Aorta (tissue), 5 donors: ENCODE results near the gene PPM1A. TPM values are rescaled to one million over a fixed set of nuclear protein-coding genes. Genes with fewer than 3 reads are reported as not detected.

Experiments used
- ATAC-seq: fragments of 200-7000 bp; cut with Tn5 transposase; one replicate; pipeline ENCODE4 v1.9.1; 2022; ENCODE audit warnings: moderate library complexity; ENCODE audit not compliant: low FRiP score
- DNase-seq, 2 donors: peaks; one replicate each; pipeline ENCODE4 v3.0.0-alpha.2; 2020
- H3K27ac ChIP-seq, 2 donors: one replicate each; pipeline ENCODE4 v1.5.1; 2013; ENCODE audit warnings: low read length in 2 of 2, mild to moderate bottlenecking in 2 of 2, moderate library complexity in 2 of 2, control low read depth in 1 of 2, inconsistent platforms in 1 of 2, low read depth in 1 of 2
- H3K27me3 ChIP-seq, 2 donors: one replicate each; pipeline ENCODE4 v1.6.1; 2013; ENCODE audit warnings: control low read depth in 1 of 2, low read length in 1 of 2, mild to moderate bottlenecking in 1 of 2, moderate library complexity in 1 of 2; ENCODE audit not compliant: insufficient read depth in 2 of 2, control insufficient read depth in 1 of 2
- H3K36me3 ChIP-seq, 2 donors: one replicate each; pipeline ENCODE4 v1.6.1; 2013; ENCODE audit warnings: control low read depth in 1 of 2, low read length in 1 of 2, mild to moderate bottlenecking in 1 of 2; ENCODE audit not compliant: insufficient read depth in 2 of 2, control insufficient read depth in 1 of 2
- H3K4me1 ChIP-seq, 2 donors: one replicate each; pipeline ENCODE4 v1.6.1; 2013; ENCODE audit warnings: low read length in 2 of 2, control low read depth in 1 of 2, mild to moderate bottlenecking in 1 of 2, moderate library complexity in 1 of 2; ENCODE audit not compliant: insufficient read depth in 2 of 2, control insufficient read depth in 1 of 2
- H3K4me3 ChIP-seq, 2 donors: one replicate each; pipeline ENCODE4 v1.5.1; 2013; ENCODE audit warnings: low read length in 2 of 2, control low read depth in 1 of 2, mild to moderate bottlenecking in 1 of 2
- H3K9me3 ChIP-seq: one replicate; pipeline ENCODE4 v1.6.1; 2013; ENCODE audit warnings: mild to moderate bottlenecking, low read length; ENCODE audit not compliant: control insufficient read depth
- WGBS, 2 donors: extraction: QIAGEN DNeasy Blood & Tissue Kit; methylation state at CpG; one replicate each; pipeline ENCODE4 v1.1.7; 2013; 5-methylcytosine and 5-hydroxymethylcytosine counted together
- intact Hi-C, 2 donors: fragments of 100-400 bp; cut with DNase I; formaldehyde crosslinking; loops; one replicate each; pipeline versions ENCODE4 v1.14.2 to v1.15.0; 2022
- polyA plus RNA-seq, 2 donors: library from polyadenylated mRNA; stranded (reverse); fragments of 200-250 nt; gene quantifications; one replicate each; pipeline ENCODE4 v1.2.3, GENCODE V29; 2013
- total RNA-seq, 2 donors: library from RNA; stranded (reverse); fragmentation: NEBNext Ultra II Directional; extraction: Animal tissue kit (Norgen Biotek cat#: 25700); gene quantifications; one replicate each; pipeline ENCODE4 v1.2.1, GENCODE V29; 2021
- donor health status: healthy with polysubstance abuse.
- donor health status: Bipolar disorder and iron deficiency.
- donor health status: DM: no; HTN: no; CAD: no.
- donor health status: DM: no; HTN: no; CAD: no.
- donor health status: DM: yes; HTN: yes; CAD: no.

Gene PPM1A
- total and polyA plus RNA-seq, 4 donors: 26.4 to 63.7 (median 52.0) TPM

GRCh38 chr14:60272177-60272576 is 23.2 kb downstream of the PPM1A start:
- no peaks in the 10 kb centered on the region for H3K36me3 ChIP-seq
- intact Hi-C loops: no loop called here
- WGBS, 2 donors: 98 to 100% methylated on average over 2 of the region's 2 CpGs

DNA sequence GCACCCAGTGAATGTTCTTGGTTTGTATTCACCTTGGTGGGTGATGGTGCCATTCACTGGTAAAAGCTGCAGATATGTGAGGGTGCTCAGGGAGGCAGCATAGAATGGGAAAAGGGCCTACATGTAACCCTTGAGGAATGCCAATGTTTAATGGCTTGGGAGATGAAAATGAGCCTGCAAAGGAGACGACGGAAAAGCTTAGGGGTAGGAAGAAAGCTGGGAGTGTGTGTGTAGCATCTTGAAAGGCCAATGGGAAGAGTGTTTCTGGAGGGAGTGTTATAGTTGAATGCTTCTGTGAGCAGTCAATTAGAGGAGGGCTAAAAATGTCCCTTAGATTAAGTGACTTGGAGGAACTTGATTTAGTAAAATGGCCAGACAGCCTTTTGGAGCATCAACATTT is 24.9 kb downstream of the PPM1A start:
- Histone ChIP-seq H3K4me3 (no peak overlapping the region), H3K27ac (no peak overlapping the region), H3K9me3 (no peaks in the 10 kb centered on the region), H3K4me1 (peaks cover 0 to 4% of the 10 kb centered on the region in 2 donors), H3K36me3 (no peaks in the 10 kb centered on the region), H3K27me3 (no peaks in the 10 kb centered on the region)
- ATAC-seq (no peak), DNase-seq (no peak)
- WGBS, 2 donors: 89 to 90% methylated on average over 2 of the region's 2 CpGs
- intact Hi-C loops: no loop called here

More at GRCh38 chr14:60272177-60272576, 23.2 kb downstream of the PPM1A start:
- peaks cover 0 to 4% of the 10 kb centered on the region in 2 donors for H3K4me1 ChIP-seq
- no peaks in the 10 kb centered on the region for H3K27me3 ChIP-seq
- no peak overlapping the region for H3K4me3 ChIP-seq
- no peak overlapping the region for H3K27ac ChIP-seq
- no peak for DNase-seq
- H3K9me3 ChIP-seq: no peaks in the 10 kb centered on the region
- no peak for ATAC-seq

DNA sequence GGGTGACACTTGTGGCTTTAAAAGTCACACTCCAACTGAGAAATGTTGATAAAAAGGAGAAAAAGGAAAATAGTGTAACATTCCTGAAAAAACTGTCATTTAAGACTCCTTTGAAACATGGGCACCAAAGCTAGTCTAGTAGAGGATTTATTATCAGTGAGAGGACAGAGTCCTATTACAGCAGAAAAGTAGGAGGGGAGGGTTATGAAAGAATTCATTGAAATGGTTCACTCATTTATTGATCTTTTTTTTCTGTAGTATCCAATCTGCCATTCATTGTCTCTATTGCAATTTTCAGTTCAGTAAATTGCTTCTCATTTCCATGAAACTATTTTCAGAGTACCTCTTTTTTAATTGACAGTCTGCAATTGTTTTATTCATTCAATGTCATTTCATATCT is 25.4 kb downstream of the PPM1A start:
- no peak overlapping the region for H3K27ac ChIP-seq
- no peak for DNase-seq
- H3K9me3 ChIP-seq: no peaks in the 10 kb centered on the region
- intact Hi-C loops: no loop called here
- no peak for ATAC-seq
- H3K4me3 ChIP-seq: no peak overlapping the region
- peaks cover 0 to 4% of the 10 kb centered on the region in 2 donors for H3K4me1 ChIP-seq
- no peaks in the 10 kb centered on the region for H3K27me3 ChIP-seq
- no peaks in the 10 kb centered on the region for H3K36me3 ChIP-seq

DNA sequence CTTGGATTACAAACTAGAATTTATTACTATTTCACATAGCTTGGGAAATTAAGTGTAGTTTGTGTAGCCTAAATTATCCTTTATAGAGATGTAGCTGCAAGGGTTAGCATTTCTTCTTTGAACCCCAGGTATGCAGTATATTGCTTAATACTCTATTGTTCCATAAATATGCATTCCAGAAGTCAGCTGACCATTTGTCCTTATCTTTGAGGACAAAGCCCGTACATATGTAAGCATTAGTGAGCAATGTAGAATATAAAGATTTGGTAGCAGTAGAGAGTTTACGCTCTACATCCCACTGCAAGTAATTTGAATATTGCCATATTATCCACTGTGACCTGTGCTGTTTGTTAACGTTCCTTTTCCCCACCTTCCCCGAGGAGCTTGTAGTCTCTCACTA is 26.9 kb downstream of the PPM1A start:
- H3K27ac ChIP-seq: no peak overlapping the region
- DNase-seq (no peak), ATAC-seq (no peak)
- H3K9me3 ChIP-seq: no peaks in the 10 kb centered on the region
- intact Hi-C loops: no loop called here
- no peaks in the 10 kb centered on the region for H3K27me3 ChIP-seq
- no peak overlapping the region for H3K4me3 ChIP-seq
- peaks cover 0 to 4% of the 10 kb centered on the region in 2 donors for H3K4me1 ChIP-seq
- WGBS, 2 donors: 56 to 61% methylated on average over 4 of the region's 4 CpGs
- no peaks in the 10 kb centered on the region for H3K36me3 ChIP-seq

DNA sequence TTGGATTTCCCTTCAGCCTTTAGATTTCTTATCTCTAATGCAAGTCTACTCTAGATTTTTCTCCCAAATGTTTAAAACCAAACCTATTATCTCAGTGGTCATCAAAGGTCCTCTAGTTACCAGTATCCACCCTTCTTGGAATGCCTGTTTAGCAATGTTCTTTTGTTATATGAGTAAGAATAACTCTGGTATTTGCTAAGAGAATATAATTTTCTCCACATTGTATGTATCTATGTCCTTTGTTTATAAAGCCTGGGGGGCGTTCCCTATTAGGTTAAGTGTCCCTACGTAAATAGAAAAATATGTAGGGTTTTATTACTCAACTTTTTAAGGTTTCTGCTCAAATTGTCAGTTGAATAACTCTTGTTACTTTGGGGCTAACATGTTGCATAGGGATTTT is 27.3 kb downstream of the PPM1A start:
- 91 to 98% methylated on average over 2 of the region's 2 CpGs for WGBS, 2 donors
- H3K36me3 ChIP-seq: no peaks in the 10 kb centered on the region
- intact Hi-C loops: no loop called here
- DNase-seq (no peak), ATAC-seq (no peak)
- no peaks in the 10 kb centered on the region for H3K9me3 ChIP-seq
- H3K4me3 ChIP-seq: no peak overlapping the region
- H3K4me1 ChIP-seq: peaks cover 0 to 4% of the 10 kb centered on the region in 2 donors
- H3K27me3 ChIP-seq: no peaks in the 10 kb centered on the region
- no peak overlapping the region for H3K27ac ChIP-seq

DNA sequence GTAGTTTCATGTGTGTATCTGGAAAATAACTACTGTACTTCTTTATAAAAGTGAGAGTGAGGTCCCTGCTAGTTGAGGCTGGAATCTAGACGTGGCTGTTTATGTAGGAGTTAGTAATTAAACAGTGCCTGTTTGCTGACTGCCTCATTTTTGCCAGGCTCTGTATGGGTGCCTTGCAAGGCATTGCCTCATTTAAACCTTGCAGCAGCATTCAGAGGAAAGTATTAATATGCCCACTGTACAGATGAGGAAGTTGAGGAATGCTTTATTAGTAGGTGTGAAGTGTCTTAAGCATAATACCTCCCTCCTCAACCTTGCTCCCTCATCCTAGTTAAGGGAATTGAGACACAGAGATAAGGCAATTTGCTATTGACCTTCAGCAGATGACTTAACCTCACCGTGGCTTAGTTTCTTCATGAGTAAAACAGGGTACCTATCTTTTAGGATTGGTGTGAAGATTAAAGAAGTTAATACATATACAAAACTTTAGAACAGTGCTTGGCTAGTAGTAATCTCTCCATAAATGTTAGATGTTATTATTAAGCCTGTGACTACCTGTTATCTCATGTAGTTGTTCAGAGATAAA is 28.7 kb downstream of the PPM1A start:
- no peak for DNase-seq
- H3K4me1 ChIP-seq: peaks cover 0 to 4% of the 10 kb centered on the region in 2 donors
- ATAC-seq: no peak
- H3K4me3 ChIP-seq: no peak overlapping the region
- intact Hi-C loops: no loop called here
- no peak overlapping the region for H3K27ac ChIP-seq
- WGBS, 2 donors: 83 to 90% methylated on average over 2 of the region's 2 CpGs
- no peaks in the 10 kb centered on the region for H3K9me3 ChIP-seq
- no peaks in the 10 kb centered on the region for H3K27me3 ChIP-seq
- H3K36me3 ChIP-seq: peaks cover 0 to 1% of the 10 kb centered on the region in 2 donors

GRCh38 chr14:60278350-60278749 is 29.3 kb downstream of the PPM1A start:
- intact Hi-C loops: no loop called here
- no peak overlapping the region for H3K4me3 ChIP-seq
- DNase-seq (no peak), ATAC-seq (no peak)
- 67 to 74% methylated on average over 2 of the region's 2 CpGs for WGBS, 2 donors
- H3K9me3 ChIP-seq: no peaks in the 10 kb centered on the region
- H3K27ac ChIP-seq: no peak overlapping the region
- H3K4me1 ChIP-seq: peaks cover 0 to 4% of the 10 kb centered on the region in 2 donors
- no peaks in the 10 kb centered on the region for H3K27me3 ChIP-seq
- H3K36me3 ChIP-seq: peaks cover 0 to 5% of the 10 kb centered on the region in 2 donors

DNA sequence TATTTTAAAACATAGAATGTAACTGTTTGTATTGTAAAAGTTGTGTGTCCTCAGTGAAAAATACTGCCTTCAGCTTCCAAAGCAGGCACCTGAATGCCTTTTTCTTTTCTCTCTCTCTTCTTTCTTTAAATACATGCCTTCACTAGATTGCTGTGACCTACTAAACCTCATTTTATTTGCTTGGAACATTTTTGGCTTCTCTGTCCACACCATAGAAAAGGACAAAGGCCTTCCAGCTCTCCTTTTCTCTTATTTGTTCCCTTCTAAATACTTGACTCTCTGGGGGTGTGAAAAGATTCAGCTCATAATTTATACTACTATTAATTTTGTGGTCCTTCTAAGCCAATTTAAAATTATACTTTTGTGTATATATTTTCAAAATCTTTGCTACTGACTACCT is 38.4 kb downstream of the PPM1A start:
- no peaks in the 10 kb centered on the region for H3K27me3 ChIP-seq
- ATAC-seq (no peak), DNase-seq (no peak)
- H3K27ac ChIP-seq: no peak overlapping the region
- H3K4me1 ChIP-seq: no peaks in the 10 kb centered on the region
- H3K4me3 ChIP-seq: no peak overlapping the region
- intact Hi-C loops: no loop called here
- H3K36me3 ChIP-seq: peaks cover 3 to 6% of the 10 kb centered on the region in 2 donors
- H3K9me3 ChIP-seq: no peaks in the 10 kb centered on the region

- ATAC-seq: no peak
Measured at GRCh38 chr14:60288279-60288678, 39.3 kb downstream of the PPM1A start.

More at GRCh38 chr14:60288279-60288678, 39.3 kb downstream of the PPM1A start:
- H3K27me3 ChIP-seq: no peaks in the 10 kb centered on the region
- no peak for DNase-seq
- H3K4me1 ChIP-seq: no peaks in the 10 kb centered on the region
- H3K27ac ChIP-seq: no peak overlapping the region
- no peak overlapping the region for H3K4me3 ChIP-seq
- no peaks in the 10 kb centered on the region for H3K9me3 ChIP-seq
- 100% methylated on average over 1 of the region's 1 CpG for WGBS, 2 donors
- intact Hi-C loops: no loop called here
- H3K36me3 ChIP-seq: peaks cover 3 to 4% of the 10 kb centered on the region in 2 donors
